Fibroblast of lung (primary cell): ENCODE results near the gene RAB11FIP3.

Experiments
- EZH2 ChIP-seq: IDR thresholded peaks from 2 replicates; pipeline ENCODE4 v1.5.1; 2012; ENCODE audit warnings: low read length, control low read depth, mild to moderate bottlenecking; ENCODE audit errors: missing control alignments
- TF ChIP-seq, protein P1 (sequence below), 2 donors: IDR thresholded peaks in 1 of 2; conservative IDR thresholded peaks in 1 of 2; 1 replicate in 1 of 2; 2 replicates in 1 of 2; pipeline ENCODE4 v1.5.1; 2011 to 2012; ENCODE audit warnings: low read length in 2 of 2, control low read depth in 1 of 2, inconsistent platforms in 1 of 2, low read depth in 1 of 2, mild to moderate bottlenecking in 1 of 2

DNA sequence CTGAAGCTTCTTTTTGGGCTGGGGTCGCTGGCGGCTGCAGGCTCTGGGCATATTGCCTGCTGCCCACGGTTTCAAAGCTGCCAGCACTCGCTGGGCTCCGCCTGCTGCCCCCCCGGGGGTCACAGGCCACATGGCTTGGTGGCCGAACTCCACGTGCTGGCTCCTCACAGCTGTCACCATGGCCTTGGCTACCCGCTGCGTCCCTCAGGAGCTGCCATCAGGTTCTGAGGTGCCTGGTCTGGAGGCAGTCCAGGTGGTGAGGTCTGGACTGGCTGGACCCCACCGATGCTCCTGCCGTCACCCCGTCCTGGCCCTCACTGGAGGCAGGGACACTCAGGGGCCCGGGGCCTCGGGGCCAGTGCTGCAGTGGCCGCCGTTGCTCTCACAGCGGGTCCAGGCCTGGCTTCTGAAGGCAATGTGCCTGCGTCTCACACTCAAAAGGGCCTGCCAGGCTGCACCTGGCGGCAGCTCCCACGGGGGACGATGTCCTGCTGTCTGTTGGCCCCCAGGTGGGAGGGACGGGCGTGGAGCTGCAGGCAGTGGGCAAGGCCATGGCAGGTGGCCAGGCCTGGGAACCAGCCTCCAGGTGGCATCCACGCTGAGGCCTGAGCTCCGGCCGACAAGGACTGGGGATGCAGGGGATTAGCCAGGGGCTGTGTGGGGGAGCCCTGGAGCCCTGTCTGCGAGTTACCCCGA is 115.3 kb downstream of the RAB11FIP3 start:
- TF ChIP-seq, protein P1, sequence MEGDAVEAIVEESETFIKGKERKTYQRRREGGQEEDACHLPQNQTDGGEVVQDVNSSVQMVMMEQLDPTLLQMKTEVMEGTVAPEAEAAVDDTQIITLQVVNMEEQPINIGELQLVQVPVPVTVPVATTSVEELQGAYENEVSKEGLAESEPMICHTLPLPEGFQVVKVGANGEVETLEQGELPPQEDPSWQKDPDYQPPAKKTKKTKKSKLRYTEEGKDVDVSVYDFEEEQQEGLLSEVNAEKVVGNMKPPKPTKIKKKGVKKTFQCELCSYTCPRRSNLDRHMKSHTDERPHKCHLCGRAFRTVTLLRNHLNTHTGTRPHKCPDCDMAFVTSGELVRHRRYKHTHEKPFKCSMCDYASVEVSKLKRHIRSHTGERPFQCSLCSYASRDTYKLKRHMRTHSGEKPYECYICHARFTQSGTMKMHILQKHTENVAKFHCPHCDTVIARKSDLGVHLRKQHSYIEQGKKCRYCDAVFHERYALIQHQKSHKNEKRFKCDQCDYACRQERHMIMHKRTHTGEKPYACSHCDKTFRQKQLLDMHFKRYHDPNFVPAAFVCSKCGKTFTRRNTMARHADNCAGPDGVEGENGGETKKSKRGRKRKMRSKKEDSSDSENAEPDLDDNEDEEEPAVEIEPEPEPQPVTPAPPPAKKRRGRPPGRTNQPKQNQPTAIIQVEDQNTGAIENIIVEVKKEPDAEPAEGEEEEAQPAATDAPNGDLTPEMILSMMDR (conservative IDR thresholded peaks at IDR 0.05 in 1 of 2, IDR thresholded peaks at IDR 0.05 in 1 of 2; ENCODE audit: low read depth in 1 of 2, low read length in 2 of 2), result no peak
- TF ChIP-seq EZH2, result no peak
